Measurements from ENCODE around the gene CLN6.

DNA sequence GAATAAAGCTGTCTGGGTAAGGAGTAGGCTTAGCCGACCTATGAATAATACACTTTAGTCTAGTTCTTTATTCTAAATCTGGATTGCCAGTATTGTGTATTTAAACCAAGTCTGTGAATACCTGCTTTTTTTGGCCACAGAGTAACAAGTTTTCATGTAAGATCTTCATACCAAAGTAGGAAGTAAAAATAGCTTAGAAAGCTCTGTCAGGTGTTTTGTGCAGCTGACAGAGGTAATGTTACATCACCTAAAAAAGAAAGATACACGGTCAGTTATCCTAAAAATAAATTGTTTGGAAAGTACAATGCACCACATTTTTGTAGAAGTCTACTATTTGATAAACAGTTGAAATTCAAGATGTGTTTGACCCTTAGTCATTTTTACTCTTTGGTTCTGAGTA lies 40.9 kb downstream of the CLN6 start:
- TF ChIP-seq CTCF (conservative IDR thresholded peaks at IDR 0.05; ENCODE audit: low read length) (no peak), EZH2phosphoT487 (IDR thresholded peaks at IDR 0.05; ENCODE audit: borderline replicate concordance) (no peak)
